GM18507 (cell line): ENCODE results near the gene ZNF195.
"Not testable (repeated sequence)": the region's sequence is repeated elsewhere in the genome, so short reads cannot be mapped to it uniquely, and the experiment has no call there.

Source experiments
- DNase-seq: peaks from one replicate; pipeline ENCODE4 v3.0.0; 2011; ENCODE audit warnings: low read depth; ENCODE audit not compliant: insufficient read length; ENCODE audit errors: extremely low spot score
- FAIRE-seq: peaks from 2 replicates; lab custom pipeline; 2011; peaks lifted over from hg19 to GRCh38; lab: Jason Lieb, UNC

ZNF195 gene

DNA sequence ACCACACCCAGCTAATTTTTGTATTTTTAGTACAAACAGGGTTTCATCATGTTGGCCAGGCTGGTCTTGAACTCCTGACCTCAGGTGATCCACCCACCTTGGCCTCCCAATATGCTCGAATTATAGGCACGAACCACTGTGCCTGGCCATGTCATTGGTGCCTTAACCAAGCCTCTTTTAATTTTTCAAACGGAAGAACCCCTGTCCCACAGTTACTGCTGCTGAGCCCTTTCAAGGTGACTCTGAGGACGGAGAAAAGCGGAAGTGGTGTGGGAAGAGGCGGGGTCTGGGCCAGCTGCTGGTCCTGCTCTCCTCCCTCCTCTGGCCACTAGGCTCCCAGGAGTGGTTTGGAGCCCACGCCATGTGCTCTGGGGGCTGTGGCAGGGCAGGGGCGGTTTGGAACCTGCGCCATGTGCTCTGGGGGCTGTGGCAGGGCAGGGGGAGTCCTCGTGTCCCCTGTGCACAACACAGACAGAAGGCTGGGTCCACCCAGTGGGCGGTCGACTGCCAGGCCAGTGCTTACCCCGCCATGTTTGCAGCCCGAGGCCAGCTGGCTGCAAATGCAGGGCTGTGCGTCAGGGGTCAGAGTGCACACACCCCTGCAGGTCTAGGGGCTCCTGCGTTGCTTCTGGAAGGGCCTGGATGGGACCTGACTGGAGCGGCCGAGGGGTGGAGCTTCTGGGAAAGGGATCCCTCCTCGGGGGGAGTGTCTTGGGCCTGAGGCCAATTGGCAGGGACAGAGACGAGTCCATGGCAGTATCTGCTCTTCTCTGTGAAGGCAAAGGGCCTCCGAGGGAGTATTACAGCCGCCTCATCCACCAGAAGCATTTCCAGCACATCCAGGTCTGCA, 25.4 kb upstream of the ZNF195 start:
- not testable (repeated sequence) for FAIRE-seq, DNase-seq

DNA sequence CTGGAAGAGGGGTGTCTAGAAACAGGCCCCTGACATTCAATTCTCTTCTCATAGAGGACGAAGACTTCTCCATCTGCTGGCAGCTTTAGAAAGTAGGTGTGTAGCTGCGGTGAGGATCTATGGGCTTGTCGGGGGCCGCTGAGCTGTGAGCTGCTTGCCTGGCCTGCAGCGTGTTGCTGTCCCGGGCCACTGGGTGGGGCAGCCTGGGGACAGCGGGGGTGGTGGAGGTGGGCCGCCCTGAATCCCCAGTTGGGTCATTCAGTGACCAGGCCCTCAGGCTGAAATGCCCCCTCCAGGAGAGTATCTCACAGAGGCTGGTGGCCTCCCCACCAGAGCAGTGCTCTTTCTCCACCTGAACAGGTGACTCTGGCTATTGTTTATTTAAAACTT, 23.9 kb upstream of the ZNF195 start:
- not testable (repeated sequence) for DNase-seq, FAIRE-seq

GRCh38 chr11:3402181-3402860, 23.4 kb upstream of the ZNF195 start:
- FAIRE-seq, DNase-seq: not testable (repeated sequence)

DNA sequence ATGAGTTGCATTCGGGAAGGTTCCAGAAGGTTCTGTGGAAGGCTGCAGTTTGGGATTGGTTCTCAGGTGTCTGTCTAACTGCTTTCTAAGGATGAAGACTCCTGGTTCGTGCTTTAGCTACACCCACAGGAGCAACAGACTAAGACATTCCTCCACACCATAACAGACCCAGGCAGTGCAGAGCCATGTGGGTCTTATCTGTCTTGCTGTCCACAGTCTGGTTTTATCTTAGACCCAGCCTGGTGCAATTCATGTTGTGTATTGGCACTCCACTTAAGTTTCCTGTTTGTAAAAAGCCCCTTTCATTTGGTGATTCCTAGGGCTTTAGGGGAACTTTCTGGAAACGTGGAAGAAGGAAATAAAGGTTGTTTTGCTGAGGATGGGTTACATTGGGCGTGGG, 22.1 kb upstream of the ZNF195 start:
- not testable (repeated sequence) for DNase-seq, FAIRE-seq

DNA sequence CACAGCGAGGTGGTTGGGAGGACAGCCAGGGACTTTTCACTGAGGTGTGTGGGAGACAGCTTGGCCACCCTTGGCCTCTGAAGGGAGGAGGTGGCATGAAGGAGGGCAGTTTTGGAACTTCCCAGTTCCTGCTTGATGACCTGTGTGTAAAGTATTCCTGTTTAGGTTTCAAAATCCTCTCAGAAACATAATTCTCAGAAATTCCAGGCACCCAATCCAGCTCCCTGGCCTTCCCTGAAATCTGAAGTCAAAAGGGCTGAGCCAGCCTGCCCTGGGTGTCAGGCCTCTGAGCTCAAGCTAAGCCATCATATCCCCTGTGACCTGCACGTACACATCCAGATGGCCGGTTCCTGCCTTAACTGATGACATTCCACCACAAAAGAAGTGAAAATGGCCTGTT, 19.6 kb upstream of the ZNF195 start:
- not testable (repeated sequence) for FAIRE-seq, DNase-seq

GRCh38 chr11:3398106-3398505, 19.2 kb upstream of the ZNF195 start:
- DNase-seq, FAIRE-seq: not testable (repeated sequence)

- FAIRE-seq, DNase-seq: not testable (repeated sequence)
Observed at GRCh38 chr11:3397210-3397609, 18.3 kb upstream of the ZNF195 start.

DNA sequence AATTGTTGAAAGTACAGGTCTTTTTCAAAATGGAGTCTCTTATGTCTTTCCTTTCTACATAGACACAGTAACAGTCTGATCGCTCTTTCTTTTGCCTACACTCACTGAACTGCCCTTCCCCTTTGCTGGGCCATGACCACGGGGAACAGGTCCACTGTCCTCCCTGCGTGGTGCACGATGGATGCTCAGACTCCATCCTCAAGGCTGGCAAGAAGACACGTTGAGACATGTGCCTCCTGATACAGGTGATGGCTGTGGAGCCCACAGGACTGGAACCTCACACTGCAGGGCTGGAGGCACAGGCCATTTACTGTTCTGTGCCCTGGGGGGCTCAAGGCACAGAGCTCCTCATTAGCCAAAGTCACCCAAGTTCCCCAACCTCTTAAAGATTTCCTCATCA, 16.5 kb upstream of the ZNF195 start:
- DNase-seq, FAIRE-seq: not testable (repeated sequence)

- not testable (repeated sequence) for FAIRE-seq, DNase-seq
Observed at GRCh38 chr11:3394956-3395355, 16.0 kb upstream of the ZNF195 start.

- not testable (repeated sequence) for DNase-seq, FAIRE-seq
Observed at GRCh38 chr11:3393450-3393849, 14.5 kb upstream of the ZNF195 start.

DNA sequence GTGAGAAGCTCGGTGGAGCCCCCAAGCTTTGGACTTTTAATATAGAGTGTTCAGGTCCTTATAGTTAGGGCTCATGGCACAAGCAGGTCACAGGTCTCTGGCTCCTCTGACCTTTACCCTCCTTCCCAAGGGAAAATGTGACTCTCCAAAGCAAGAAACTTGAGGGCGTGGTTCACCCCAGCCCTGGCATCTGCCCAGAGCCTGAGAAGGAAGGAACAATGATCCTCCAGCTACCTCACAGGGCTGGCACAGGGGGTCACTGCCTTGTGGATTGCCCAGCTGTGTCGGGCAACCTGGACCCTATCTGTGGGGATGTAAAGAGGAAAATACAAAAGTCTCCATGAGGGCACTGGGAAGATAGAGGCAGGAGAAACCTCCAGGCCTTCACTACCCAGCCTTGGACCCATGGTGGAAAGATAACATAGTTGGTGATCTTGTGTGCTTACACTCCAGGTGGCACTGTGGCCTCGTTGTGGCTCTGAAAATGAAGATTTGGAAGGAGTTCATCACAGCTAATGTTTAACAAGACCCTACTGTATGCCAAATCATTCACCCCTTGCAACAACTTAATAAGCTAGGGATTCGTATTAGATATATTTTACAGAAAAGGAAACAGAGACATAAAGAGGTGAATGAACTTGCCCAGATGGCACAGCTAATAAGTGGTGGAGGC, 3.8 kb upstream of the ZNF195 start:
- FAIRE-seq (no peak), DNase-seq (no peak)

DNA sequence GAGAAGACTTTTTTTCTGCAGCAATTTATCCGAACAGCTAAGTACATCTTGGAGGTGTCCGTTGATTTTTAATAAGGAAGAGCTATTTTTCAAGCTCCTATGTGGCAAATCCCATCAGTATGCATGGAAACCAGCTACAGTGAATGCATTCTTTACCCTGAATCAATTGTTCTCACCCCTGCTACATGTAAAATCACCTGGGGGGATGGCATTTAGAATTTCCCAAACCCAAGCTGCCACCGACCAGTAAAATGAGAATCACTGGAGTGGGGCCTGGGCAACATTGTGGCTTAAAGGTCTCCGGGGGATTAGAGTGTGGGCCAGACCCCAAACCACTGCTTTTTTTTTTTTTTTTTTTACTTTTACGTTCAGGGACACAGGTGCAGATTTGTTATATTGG, 2.8 kb upstream of the ZNF195 start:
- no peak for DNase-seq
- no peak for FAIRE-seq

DNA sequence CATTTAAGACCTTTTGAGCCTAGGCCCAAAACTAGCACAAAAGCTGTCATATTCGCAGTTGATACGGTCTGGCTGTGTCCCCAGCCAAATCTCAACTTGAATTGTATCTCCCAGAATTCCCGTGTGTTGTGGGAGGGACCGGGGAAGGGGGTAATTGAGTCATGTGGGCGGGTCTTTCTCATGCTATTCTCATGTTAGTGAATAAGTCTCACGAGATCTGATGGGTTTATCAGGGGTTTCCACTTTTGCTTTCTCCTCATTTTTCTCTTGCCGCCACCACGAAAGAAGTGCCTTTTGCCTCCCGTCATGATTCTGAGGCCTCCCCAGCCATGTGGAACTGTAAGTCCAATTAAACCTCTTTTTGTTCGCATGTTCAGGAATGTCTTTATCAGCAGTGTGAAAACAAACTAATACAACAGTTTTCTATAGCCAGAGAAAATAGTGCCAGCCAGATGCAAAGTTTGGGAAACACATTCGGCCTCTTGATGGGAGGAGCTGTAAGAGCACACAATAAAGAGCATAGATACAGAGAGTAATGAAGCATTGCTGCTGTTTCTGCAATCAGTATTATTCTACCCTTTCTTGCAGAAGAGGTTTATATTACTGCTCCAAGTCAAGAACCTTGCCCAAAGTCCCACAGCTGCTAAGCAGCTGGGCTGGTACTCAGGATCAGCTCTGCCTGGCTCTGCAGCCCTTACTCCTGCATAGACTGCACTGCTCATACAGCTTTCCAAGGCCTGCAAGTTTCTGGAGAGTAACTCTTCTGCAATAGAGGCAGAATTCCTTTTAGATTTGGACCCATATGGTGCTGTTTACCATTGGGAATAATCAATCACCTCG, 2.0 kb upstream of the ZNF195 start:
- FAIRE-seq: no peak
- DNase-seq: no peak

GRCh38 chr11:3375552-3375951, 3.4 kb downstream of the ZNF195 start:
- no peak for DNase-seq

GRCh38 chr11:3370311-3370870, 8.6 kb downstream of the ZNF195 start:
- no peak for DNase-seq
- no peak for FAIRE-seq

More at GRCh38 chr11:3375552-3375951, 3.4 kb downstream of the ZNF195 start:
- no peak for FAIRE-seq

DNA sequence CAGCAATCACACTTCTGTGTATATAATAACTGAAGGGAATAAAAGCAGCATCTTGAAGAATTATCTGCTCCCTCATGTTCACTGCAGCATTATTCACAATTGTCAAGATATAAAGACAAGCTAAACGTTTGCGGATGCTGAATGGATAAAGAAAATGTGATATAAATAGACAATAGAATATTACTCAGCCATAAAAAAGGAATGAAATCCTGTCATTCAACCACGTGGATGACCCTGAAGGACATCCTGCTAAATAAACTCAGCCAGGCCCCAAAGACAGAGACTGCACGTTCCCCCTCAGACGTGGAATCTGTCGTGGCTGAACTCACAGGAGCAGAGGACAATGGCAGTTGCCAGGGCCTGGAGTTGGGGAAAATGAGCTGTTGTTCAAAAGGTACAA, 9.6 kb downstream of the ZNF195 start:
- FAIRE-seq: no peak
- no peak for DNase-seq

DNA sequence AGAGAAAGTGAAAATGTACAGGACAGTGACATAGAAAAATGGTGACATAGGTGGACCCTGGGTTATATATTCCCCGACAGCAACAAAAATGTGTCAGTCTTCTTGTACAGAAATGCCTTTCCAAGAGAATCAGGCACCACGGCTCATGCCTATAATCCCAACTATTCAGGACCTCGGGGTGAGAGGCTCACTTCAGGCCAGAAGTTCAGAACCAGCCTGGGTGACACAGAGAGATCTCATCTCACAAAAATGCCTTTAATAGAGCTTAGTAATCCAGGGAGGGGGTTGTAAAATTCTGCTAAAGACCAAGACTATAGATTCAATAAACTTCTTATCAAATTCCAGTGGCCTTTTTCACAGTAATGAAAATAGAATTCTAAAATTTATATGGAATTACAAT, 10.7 kb downstream of the ZNF195 start:
- FAIRE-seq: no peak
- DNase-seq: no peak

- no peak for FAIRE-seq
- DNase-seq: no peak
Observed at GRCh38 chr11:3367221-3367620, 11.7 kb downstream of the ZNF195 start.
